ENCODE results near the gene PLEKHJ1.

Gene PLEKHJ1

GRCh38 chr19:2210206-2210605 lies 25.9 kb downstream of the PLEKHJ1 start:
- no peak for TF ChIP-seq CTCF (conservative IDR thresholded peaks at IDR 0.05; ENCODE audit: low read depth, low read length)
- no peak overlapping the region for H3K4me3 ChIP-seq (ENCODE audit: low read depth, low read length)
- DNase-seq (ENCODE audit: low read depth): no peak

- no peak for DNase-seq (ENCODE audit: low read depth)
- no peak for TF ChIP-seq CTCF (conservative IDR thresholded peaks at IDR 0.05; ENCODE audit: low read depth, low read length)
- H3K4me3 ChIP-seq (ENCODE audit: low read depth, low read length): no peak overlapping the region
These were observed 26.7 kb downstream of the PLEKHJ1 start for GRCh38 chr19:2209408-2209807.

GRCh38 chr19:2208975-2209374 lies 27.2 kb downstream of the PLEKHJ1 start:
- H3K4me3 ChIP-seq (ENCODE audit: low read depth, low read length): no peak overlapping the region
- TF ChIP-seq CTCF (conservative IDR thresholded peaks at IDR 0.05; ENCODE audit: low read depth, low read length): no peak
- no peak for DNase-seq (ENCODE audit: low read depth)

- H3K4me3 ChIP-seq (ENCODE audit: low read depth, low read length): no peak overlapping the region
- DNase-seq (ENCODE audit: low read depth): peak; percentile 53
- peak; percentile 39 for TF ChIP-seq CTCF (conservative IDR thresholded peaks at IDR 0.05; ENCODE audit: low read depth, low read length)
These were observed 27.9 kb downstream of the PLEKHJ1 start for GRCh38 chr19:2207991-2208860.

GRCh38 chr19:2207008-2207407 lies 29.1 kb downstream of the PLEKHJ1 start:
- H3K4me3 ChIP-seq (ENCODE audit: low read depth, low read length): no peak overlapping the region
- no peak for TF ChIP-seq CTCF (conservative IDR thresholded peaks at IDR 0.05; ENCODE audit: low read depth, low read length)
- DNase-seq (ENCODE audit: low read depth): no peak

GRCh38 chr19:2202366-2202765 lies 33.8 kb downstream of the PLEKHJ1 start:
- no peak for DNase-seq (ENCODE audit: low read depth)
- H3K4me3 ChIP-seq (ENCODE audit: low read depth, low read length): no peak overlapping the region
- no peak for TF ChIP-seq CTCF (conservative IDR thresholded peaks at IDR 0.05; ENCODE audit: low read depth, low read length)

Measured in choroid plexus epithelial cell (primary cell).